OCI-LY1 (cell line): ENCODE data around the gene NUAK1.

Experiments
- CTCF ChIP-seq: fragments of 200-600 bp; sonication (generic), shearing (Covaris generic); IDR thresholded peaks from 2 replicates; pipeline ENCODE4 v1.5.1; 2017; ENCODE audit warnings: mild to moderate bottlenecking, antibody characterized with exemption, low read length, moderate library complexity, mixed read lengths
- EZH2 ChIP-seq: fragments of 200-600 bp; sonication (generic), shearing (Covaris generic); IDR thresholded peaks from 2 replicates; pipeline ENCODE4 v1.8.0; 2017; ENCODE audit warnings: borderline replicate concordance, mixed run types, mild to moderate bottlenecking, antibody characterized with exemption, low read length, moderate library complexity, mixed read lengths

- no peak for TF ChIP-seq CTCF
- no peak for TF ChIP-seq EZH2
These were observed 13.2 kb downstream of the NUAK1 start for GRCh38 chr12:106125351-106126095.
